GM18868 (cell line): Measurements from ENCODE around the gene LUC7L.
"Not testable (repeated sequence)": the region's sequence is repeated elsewhere in the genome, so short reads cannot be mapped to it uniquely, and the experiment has no call there.

Source experiments
- ATAC-seq: cut with Tn5 transposase; IDR thresholded peaks from one replicate; pipeline ENCODE4 v1.9.1; 2021; ENCODE audit warnings: mild to moderate bottlenecking, moderate library complexity; ENCODE audit not compliant: unreplicated experiment

The LUC7L gene

DNA sequence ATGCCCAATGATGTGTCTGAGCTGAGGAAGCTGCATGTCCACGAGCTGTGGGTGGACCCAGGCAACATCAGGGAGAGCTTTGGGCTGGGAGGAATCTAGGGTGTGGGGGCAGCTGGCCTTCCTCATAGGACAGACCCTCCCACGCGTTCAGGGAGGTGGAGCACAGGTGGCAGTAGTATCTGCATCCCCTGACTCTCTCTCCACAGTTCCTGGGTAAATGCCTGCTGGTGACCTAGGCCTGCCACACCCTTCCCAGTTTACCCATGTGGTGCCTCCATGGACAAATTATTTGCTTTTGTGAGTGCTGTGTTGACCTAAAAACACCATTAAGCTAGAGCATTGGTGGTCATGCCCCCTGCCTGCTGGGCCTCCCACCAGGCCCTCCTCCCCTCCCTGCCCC lies 60.2 kb downstream of the LUC7L start:
- no peak for ATAC-seq

DNA sequence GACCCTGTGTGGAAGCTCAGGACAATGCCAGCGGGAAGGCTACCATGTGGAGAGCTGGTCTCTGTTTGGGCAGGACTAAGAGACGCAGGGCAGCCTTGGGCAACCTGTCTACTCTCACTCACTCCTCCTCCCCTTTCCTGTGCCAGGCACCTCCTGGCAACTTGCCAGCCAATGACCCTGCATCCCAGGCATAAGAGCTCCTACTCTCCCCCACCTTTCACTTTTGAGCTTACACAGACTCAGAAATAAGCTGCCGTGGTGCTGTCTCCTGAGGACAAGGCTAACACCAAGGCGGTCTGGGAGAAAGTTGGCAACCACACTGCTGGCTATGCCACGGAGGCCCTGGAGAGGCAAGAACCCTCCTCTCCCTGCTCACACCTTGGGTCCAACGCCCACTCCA lies 60.8 kb downstream of the LUC7L start:
- no peak for ATAC-seq

DNA sequence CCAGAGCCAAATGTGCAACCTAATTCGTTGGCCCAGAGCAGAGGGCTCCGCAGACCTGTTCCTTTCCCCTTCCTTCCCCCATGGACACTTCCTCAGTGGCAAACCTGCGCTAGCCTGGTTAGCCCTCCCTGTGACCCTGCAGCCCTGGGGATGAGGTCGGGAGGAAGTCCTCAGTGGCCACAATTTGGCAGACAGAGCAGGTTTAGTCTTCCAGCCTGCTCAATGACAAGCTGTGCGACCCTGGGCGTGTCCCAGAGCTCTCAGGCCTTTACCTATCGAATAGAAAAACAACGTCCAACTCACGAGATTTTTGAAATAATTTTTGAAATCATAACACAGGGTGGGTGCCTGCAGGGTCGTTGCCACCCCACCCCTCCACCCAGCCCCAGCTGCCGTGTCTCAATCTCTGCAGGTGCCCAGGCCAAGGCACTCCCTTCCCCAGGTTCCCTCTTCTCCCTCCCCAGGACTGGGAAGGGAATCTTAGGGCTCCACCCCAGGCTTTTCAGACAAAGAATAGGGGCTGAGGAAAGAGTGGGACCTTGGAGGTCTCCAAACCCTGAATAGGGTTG lies 62.0 kb downstream of the LUC7L start:
- ATAC-seq: no peak

DNA sequence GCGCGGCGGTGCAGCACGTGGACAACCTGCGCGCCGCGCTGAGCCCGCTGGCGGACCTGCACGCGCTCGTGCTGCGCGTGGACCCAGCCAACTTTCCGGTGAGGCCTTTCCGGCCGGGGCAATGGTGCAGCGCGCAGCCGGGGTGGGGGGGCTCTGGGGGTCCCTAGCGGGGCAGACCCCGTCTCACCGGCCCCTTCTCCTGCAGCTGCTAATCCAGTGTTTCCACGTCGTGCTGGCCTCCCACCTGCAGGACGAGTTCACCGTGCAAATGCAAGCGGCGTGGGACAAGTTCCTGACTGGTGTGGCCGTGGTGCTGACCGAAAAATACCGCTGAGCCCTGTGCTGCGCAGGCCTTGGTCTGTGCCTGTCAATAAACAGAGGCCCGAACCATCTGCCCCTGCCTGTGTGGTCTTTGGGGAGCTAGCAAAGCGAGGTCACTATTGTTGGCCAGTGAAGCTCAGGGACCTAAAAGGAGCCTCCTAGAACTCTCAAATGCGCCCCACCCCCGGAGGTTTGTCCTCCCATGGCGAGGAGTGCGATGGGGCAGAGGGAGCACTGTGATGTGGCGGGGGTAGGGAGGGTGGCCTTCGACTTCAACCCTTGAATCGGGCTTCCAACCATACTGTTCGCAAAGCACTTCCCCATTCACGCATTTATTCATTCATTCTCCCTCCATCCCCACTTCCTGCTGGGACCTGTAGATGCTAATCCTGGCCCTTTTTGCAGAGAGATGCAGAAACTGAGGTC lies 62.7 kb downstream of the LUC7L start:
- ATAC-seq: no peak

DNA sequence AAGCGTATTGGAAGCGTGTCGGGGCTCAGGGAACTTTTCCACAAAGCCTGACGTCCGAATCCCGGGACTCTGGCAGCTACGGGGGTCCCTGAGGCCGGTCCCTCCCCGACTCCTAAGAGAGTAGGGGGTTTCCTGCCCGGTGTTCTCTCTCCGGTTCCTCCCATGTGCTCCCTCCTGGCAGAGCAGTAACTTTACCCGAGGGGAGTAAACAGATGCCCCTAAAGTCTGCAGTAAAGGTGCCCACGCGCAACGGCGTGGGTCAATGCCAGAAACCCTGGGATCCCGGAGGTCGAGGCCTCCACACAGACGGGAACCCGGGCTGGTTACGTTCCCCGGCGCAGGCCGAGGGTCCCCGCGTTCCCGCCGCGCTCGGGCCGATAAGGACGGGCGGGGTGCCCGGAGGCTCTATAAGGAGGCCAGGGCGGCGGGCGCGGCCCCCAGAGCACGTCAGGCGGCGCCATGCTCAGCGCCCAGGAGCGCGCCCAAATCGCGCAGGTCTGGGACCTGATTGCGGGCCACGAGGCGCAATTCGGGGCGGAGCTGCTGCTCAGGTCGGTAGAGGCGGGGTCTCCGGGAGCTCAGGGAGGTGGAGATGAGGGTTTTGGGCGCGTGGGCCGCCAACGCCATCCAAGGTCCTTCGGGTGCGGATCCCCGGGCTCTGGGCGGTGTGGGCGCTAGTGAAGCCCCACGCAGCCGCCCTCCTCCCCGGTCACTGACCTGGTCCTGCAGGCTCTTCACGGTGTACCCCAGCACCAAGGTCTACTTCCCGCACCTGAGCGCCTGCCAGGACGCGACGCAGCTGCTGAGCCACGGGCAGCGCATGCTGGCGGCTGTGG lies 63.5 kb downstream of the LUC7L start, which contains the start of gene HBM:
TSS of gene HBM (plus strand) at position 440 of the 836 bp plus-strand sequence. CDS start at position 460, 20 bp downstream.
- ATAC-seq: no peak

DNA sequence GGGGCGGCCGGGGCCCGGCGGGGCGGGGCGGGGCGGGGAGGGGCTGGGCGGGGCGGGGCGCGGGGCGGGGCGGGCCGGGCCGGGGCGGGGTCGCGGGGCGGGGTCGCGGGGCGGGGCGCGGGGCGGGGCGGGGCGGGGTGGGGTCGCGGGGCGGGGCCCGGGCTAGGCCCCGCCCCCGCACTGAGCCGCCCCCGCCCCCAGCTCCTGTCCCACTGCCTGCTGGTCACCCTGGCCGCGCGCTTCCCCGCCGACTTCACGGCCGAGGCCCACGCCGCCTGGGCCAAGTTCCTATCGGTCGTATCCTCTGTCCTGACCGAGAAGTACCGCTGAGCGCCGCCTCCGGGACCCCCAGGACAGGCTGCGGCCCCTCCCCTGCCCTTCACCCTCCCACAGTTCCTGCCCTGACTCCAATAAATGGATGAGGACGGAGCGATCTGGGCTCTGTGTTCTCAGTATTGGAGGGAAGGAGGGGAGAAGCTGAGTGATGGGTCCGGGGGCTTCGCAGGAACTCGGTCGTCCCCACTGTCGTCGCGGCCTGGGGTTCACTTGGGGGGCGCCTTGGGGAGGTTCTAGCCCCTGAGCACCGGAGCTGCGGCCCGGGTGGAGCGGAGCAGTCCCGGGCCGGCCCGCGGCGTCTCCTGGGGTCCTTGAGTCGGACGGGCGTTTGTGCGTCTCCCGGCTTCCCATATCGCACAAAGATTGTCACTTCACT lies 64.3 kb downstream of the LUC7L start:
- ATAC-seq: no peak

DNA sequence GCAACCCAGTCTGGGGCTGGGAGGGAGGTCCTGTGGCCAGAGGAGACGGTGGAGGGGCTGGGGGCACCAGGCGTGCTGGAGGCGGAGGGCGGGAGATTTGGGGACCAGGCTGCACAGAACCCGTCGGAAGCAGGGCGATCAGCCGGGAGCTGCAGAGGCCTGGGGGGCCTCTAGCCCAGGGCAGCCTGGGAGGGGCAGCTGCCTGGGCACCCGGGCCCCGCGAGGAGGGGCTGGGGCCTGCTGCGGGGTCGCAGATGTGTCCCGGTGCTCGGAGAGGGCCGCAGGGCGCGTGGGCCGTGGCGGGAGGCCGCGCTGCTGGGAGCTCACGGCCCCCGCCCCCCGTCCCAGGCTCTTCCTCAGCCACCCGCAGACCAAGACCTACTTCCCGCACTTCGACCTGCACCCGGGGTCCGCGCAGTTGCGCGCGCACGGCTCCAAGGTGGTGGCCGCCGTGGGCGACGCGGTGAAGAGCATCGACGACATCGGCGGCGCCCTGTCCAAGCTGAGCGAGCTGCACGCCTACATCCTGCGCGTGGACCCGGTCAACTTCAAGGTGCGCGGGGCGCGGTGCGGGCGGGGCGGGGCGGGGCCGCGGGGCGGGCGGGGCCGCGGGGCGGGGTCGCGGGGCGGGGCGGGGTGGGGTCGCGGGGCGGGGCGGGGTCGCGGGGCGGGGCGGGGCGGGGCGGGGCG lies 65.0 kb downstream of the LUC7L start:
- not testable (repeated sequence) for ATAC-seq

DNA sequence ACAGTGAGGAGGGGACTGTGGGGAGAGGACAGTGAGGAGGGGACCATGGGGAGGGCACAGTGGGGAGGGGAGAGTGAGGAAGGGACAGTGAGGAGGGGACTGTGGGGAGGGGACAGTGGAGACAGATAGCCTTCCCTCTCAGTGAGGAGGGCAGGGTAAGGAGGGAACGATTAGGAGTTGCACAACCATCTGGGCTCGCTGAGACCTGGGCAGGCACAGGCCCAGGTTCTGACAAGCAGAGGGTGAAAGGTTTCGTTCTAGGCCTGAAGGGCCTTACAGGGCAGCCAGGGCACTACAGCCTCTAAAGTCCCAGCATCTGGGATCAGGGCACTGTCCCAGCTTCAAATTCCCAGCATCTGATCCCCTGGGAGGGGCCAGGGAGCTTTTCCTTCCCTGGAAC lies 65.6 kb downstream of the LUC7L start:
- ATAC-seq: not testable (repeated sequence)

DNA sequence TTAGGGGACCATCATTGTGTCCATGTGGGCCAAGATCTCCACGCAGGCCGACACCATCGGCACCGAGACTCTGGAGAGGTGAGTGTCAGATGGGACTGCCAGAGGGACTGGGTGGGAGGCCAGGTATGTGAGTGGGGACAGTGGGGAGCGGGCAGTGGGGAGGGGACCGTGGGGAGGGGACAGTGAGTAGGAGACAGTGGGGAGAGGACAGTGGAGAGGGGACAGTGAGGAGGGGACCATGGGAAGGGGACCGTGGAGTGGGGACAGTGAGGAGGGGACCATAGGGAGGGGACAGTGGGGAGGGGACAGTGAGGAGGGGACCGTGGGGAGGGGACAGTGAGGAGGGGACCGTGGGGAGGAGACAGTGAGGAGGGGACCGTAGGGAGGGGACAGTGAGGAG lies 66.1 kb downstream of the LUC7L start:
- not testable (repeated sequence) for ATAC-seq

DNA sequence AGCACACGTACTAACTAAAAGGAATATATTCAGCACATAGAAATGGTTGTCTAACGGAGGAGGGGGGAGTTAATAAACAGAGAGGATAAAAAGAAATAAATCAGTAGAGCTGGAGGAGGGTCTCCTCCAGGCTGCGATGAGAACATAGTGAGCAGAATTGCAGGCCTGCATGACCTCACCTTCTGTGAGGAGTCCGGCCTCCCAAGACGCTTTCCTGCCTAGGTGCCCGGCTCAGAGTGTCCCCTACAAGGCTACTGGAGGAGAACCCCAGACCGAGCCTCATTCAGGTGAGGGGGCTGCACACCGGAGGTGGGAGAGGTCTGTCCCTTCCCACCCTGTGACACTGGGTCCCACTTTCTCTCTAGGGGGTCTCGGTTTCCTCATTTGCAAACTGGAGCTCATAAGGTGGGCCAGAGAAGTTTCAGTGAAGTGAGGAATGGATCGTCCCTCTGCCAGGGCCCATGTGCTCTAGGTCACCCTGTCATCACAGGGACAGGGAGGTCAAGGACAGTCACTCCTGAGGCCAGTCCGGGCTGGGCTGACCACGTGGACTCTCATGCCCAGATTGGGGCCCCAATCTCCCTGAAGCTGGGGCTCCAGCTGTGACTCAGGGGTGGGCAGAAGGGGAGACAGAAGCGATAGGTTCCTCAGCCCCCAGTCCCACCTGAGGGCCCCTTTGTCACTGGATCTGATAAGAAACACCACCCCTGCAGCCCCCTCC lies 66.8 kb downstream of the LUC7L start:
- no peak for ATAC-seq

DNA sequence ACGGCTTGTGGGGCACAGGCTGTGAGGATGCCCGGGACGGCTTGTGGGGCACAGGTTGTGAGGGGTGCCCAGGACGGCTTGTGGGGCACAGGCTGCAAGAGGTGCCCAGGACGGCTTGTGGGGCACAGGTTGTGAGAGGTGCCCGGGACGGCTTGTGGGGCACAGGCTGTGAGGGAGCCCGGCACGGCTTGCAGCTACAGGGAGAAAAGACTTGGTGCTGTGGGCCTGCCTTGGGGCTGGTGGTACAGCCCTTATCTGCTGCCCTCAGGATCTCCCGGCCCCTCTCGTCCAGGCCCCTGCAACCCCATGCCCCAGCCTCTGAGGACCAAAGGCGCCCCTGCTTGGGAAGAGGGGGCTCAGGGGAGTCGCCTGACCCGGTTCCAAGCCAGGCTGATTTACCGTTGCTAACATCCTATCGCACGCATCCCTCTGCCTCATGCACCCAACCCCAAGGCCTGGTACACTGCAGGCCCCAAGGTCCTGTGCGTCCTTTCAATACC lies 68.5 kb downstream of the LUC7L start:
- ATAC-seq: no peak

DNA sequence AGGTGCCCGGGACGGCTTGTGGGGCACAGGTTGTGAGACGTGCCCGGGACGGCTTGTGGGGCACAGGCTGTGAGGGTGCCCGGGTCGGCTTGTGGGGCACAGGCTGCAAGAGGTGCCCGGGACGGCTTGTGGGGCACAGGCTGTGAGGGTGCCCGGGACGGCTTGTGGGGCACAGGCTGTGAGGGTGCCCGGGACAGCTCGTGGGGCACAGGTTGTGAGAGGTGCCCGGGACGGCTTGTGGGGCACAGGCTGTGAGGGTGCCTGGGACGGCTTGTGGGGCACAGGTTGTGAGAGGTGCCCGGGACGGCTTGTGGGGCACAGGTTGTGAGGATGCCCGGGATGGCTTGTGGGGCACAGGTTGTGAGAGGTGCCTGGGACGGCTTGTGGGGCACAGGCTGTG lies 69.0 kb downstream of the LUC7L start:
- not testable (repeated sequence) for ATAC-seq

DNA sequence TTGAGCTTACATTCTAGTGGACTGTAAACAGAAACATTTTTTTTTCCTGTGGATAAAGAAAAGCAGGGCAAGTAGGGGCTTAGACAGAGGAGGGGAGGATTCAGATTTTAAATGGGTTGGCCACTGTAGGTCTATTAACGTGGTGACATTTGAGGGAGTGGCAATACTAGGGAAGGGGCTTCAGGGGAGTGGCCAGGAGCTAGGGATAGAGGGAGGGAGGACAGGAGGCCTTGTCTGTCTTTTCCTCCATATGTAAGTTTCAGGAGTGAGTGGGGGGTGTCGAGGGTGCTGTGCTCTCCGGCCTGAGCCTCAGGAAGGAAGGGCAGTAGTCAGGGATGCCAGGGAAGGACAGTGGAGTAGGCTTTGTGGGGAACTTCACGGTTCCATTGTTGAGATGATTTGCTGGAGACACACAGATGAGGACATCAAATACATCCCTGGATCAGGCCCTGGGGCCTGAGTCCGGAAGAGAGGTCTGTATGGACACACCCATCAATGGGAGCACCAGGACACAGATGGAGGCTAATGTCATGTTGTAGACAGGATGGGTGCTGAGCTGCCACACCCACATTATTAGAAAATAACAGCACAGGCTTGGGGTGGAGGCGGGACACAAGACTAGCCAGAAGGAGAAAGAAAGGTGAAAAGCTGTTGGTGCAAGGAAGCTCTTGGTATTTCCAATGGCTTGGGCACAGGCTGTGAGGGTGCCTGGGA lies 70.0 kb downstream of the LUC7L start:
- ATAC-seq: no peak

DNA sequence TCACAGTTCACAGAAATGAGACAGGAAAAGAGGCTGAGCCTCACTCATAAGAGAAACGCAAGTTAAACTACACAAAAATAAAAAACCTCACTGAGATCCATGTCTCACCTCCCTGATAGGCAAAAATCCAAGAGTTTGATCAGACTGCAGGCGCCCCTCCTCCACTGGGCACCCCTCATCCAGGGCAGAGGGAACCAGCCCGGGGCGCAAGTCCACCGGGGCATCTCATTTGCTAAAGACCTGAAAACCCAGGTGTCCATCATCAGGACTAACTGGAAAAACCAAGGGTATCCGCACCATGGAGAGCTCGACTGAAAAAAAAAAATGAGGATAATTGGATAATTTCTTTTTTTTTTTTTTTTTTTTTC lies 74.2 kb downstream of the LUC7L start:
- no peak for ATAC-seq

DNA sequence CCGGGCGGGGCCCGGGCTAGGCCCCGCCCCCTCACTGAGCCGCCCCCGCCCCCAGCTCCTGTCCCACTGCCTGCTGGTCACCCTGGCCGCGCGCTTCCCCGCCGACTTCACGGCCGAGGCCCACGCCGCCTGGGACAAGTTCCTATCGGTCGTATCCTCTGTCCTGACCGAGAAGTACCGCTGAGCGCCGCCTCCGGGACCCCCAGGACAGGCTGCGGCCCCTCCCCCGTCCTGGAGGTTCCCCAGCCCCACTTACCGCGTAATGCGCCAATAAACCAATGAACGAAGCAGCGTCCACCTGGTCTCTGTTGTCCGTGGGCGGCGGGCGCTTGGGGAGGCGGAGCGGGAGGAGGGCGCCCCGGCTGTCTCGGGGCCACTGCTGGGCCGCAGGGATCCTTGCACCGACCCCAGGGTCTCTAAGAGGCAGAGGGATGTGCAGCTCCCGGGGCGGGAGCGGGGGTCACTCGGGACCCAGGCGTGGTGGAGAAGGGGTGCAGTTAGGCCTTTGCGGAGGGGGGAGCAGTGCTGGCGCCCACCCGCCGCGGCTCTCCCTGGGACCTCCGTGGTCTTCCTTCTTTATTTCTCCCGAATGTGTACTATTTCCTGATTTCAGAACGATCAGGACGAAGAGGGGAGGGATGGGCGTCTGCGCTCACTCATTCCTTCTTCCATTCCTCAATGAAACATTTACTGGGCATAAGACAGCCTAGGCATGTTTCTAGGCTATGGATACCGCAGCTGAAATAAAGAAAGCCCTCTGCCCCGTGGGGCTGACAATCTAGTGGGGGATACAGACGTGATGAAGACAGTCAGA lies 74.8 kb downstream of the LUC7L start:
- no peak for ATAC-seq

DNA sequence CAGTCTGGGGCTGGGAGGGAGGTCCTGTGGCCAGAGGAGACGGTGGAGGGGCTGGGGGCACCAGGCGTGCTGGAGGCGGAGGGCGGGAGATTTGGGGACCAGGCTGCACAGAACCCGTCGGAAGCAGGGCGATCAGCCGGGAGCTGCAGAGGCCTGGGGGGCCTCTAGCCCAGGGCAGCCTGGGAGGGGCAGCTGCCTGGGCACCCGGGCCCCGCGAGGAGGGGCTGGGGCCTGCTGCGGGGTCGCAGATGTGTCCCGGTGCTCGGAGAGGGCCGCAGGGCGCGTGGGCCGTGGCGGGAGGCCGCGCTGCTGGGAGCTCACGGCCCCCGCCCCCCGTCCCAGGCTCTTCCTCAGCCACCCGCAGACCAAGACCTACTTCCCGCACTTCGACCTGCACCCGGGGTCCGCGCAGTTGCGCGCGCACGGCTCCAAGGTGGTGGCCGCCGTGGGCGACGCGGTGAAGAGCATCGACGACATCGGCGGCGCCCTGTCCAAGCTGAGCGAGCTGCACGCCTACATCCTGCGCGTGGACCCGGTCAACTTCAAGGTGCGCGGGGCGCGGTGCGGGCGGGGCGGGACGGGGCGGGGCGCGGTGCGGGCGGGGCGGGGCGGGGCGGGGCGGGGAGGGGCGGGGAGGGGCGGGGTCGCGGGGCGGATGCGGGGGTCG lies 75.6 kb downstream of the LUC7L start:
- ATAC-seq: not testable (repeated sequence)

DNA sequence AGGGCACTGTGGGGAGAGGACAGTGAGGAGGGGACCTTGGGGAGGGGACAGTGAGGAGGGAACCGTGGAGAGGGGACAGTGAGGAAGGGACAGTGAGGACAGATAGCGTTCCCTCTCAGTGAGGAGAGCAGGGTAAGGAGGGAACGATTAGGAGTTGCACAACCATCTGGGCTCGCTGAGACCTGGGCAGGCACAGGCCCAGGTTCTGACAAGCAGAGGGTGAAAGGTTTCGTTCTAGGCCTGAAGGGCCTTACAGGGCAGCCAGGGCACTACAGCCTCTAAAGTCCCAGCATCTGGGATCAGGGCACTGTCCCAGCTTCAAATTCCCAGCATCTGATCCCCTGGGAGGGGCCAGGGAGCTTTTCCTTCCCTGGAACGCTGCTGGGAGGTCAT lies 76.1 kb downstream of the LUC7L start:
- ATAC-seq: not testable (repeated sequence)
